Caco-2 (cell line): Measurements from ENCODE around the gene TCERG1L. TPM values are rescaled to one million over a fixed set of nuclear protein-coding genes. Genes with fewer than 3 reads are reported as not detected.

ENCODE experiments used
- BruUV-seq: library from RNA; stranded (reverse); fragments of 400-500 nt; replicated peaks from 2 replicates; lab custom pipeline; 2021; lab: Mats Ljungman, UMichigan
- CTCF ChIA-PET: fragments of 300-600 bp; sonication (Branson Sonifier 250); formaldehyde crosslinking; loops from one replicate; lab custom pipeline; 2022; ENCODE audit warnings: antibody characterized with exemption; lab: Charles Lee
- POLR2A ChIA-PET: fragments of 300-600 bp; sonication (Branson Sonifier 250); formaldehyde crosslinking; loops from one replicate; lab custom pipeline; 2022; ENCODE audit warnings: antibody characterized with exemption; lab: Charles Lee
- DNase-seq, 2 experiments: peaks; one replicate each; pipeline versions ENCODE4 v3.0.0 to v3.0.0-alpha.2; 2020 to 2022
- H3K27me3 ChIP-seq: replicated peaks from 2 replicates; pipeline ENCODE4 v1.6.0; 2011; ENCODE audit warnings: low read length; ENCODE audit not compliant: control insufficient read depth, insufficient read depth
- H3K36me3 ChIP-seq: 2 replicates; pipeline ENCODE4 v1.5.1; 2011; ENCODE audit warnings: low read length; ENCODE audit not compliant: control insufficient read depth, insufficient read depth
- H3K4me1 ChIP-seq: fragments of 250-450 bp; sonication (Bioruptor Pico); 2 replicates; pipeline ENCODE4 v1.5.1; 2020; ENCODE audit warnings: mild to moderate bottlenecking
- H3K4me3 ChIP-seq: 2 replicates; pipeline ENCODE4 v1.5.1; 2011; ENCODE audit warnings: low read depth, mild to moderate bottlenecking, control low read depth, low read length
- H3K9me3 ChIP-seq: fragments of 250-450 bp; sonication (Bioruptor Pico); 2 replicates; pipeline ENCODE4 v1.5.1; 2020; ENCODE audit warnings: mild to moderate bottlenecking, moderate library complexity
- H3K27ac Mint-ChIP-seq: one replicate; pipeline ENCODE4 v1.8.0; 2022; ENCODE audit warnings: mixed read lengths; ENCODE audit not compliant: unreplicated experiment
- H3K27me3 Mint-ChIP-seq: one replicate; pipeline ENCODE4 v1.8.0; 2022; ENCODE audit warnings: mixed read lengths; ENCODE audit not compliant: insufficient read depth, unreplicated experiment
- H3K36me3 Mint-ChIP-seq: one replicate; pipeline ENCODE4 v1.8.0; 2022; ENCODE audit warnings: mild to moderate bottlenecking, mixed read lengths; ENCODE audit not compliant: insufficient read depth, unreplicated experiment
- H3K4me1 Mint-ChIP-seq: one replicate; pipeline ENCODE4 v1.8.0; 2022; ENCODE audit warnings: low read depth, mixed read lengths; ENCODE audit not compliant: unreplicated experiment
- H3K4me3 Mint-ChIP-seq: one replicate; pipeline ENCODE4 v1.8.0; 2022; ENCODE audit warnings: mild to moderate bottlenecking, moderate library complexity, mixed read lengths; ENCODE audit not compliant: unreplicated experiment
- H3K9me3 Mint-ChIP-seq: one replicate; pipeline ENCODE4 v1.8.0; 2022; ENCODE audit warnings: mixed read lengths; ENCODE audit not compliant: unreplicated experiment
- CTCF ChIP-seq, 2 experiments: fragments of 200-600 bp in 1 of 2; IDR thresholded peaks; 1 replicate in 1 of 2; 2 replicates in 1 of 2; pipeline versions ENCODE4 v1.5.1 to v1.8.0; 2011 to 2022; ENCODE audit warnings: antibody characterized with exemption in 1 of 2, control low read depth in 1 of 2, inconsistent platforms in 1 of 2, low read depth in 1 of 2, low read length in 1 of 2, mild to moderate bottlenecking in 1 of 2, moderate library complexity in 1 of 2; ENCODE audit not compliant: insufficient read depth in 1 of 2, severe bottlenecking in 1 of 2, unreplicated experiment in 1 of 2
- intact Hi-C: fragments of 100-400 bp; cut with micrococcal nuclease; formaldehyde crosslinking; loops from one replicate; pipeline ENCODE4 v1.10.0; 2022; ENCODE audit not compliant: unreplicated experiment
- total RNA-seq: library from RNA; stranded (reverse); gene quantifications from 2 replicates; pipeline ENCODE4 v1.2.3, GENCODE V29; 2022

TCERG1L gene
- total RNA-seq, 1 experiment from 2014 or later, result not detected

- Histone ChIP-seq H3K36me3 (no peaks in the 10 kb centered on the region), H3K9me3 (no peaks in the 10 kb centered on the region), H3K4me1 (no peaks in the 10 kb centered on the region), H3K27me3 (no peaks in the 10 kb centered on the region), H3K4me3 (no peak overlapping the region)
- TF ChIP-seq CTCF (IDR thresholded peaks at IDR 0.05; ENCODE audit: insufficient read depth in 1 of 2, low read depth in 1 of 2, low read length in 1 of 2, severe bottlenecking in 1 of 2, unreplicated experiment in 1 of 2), result no peak
- Mint-ChIP-seq H3K4me3 (no peak overlapping the region), H3K27ac (no peak overlapping the region), H3K27me3 (peaks cover 8% of the 10 kb centered on the region), H3K4me1 (no peaks in the 10 kb centered on the region), H3K36me3 (no peaks in the 10 kb centered on the region), H3K9me3 (peaks cover 8% of the 10 kb centered on the region)
- ChIA-PET POLR2A (no interaction called here), CTCF (no interaction called here)
- DNase-seq, result no peak
- intact Hi-C loops, result no loop called here
- no TSS peak for BruUV-seq
Observed at GRCh38 chr10:131254859-131255252, 56.7 kb downstream of the TCERG1L start.

- no peak overlapping the region for H3K4me3 ChIP-seq
- ChIA-PET POLR2A (no interaction called here), CTCF (no interaction called here)
- H3K4me1 Mint-ChIP-seq, result no peaks in the 10 kb centered on the region
- H3K27me3 Mint-ChIP-seq, result peaks cover 8% of the 10 kb centered on the region
- intact Hi-C loops, result no loop called here
- no peaks in the 10 kb centered on the region for H3K27me3 ChIP-seq
- BruUV-seq, result no TSS peak
- no peaks in the 10 kb centered on the region for H3K36me3 Mint-ChIP-seq
- DNase-seq, result no peak
- peaks cover 8% of the 10 kb centered on the region for H3K9me3 Mint-ChIP-seq
- no peak overlapping the region for H3K27ac Mint-ChIP-seq
- no peaks in the 10 kb centered on the region for H3K9me3 ChIP-seq
- no peaks in the 10 kb centered on the region for H3K4me1 ChIP-seq
- no peaks in the 10 kb centered on the region for H3K36me3 ChIP-seq
- TF ChIP-seq CTCF (IDR thresholded peaks at IDR 0.05; ENCODE audit: insufficient read depth in 1 of 2, low read depth in 1 of 2, low read length in 1 of 2, severe bottlenecking in 1 of 2, unreplicated experiment in 1 of 2), result no peak
- no peak overlapping the region for H3K4me3 Mint-ChIP-seq
Observed at GRCh38 chr10:131253931-131254858, 57.3 kb downstream of the TCERG1L start.

- CTCF ChIA-PET, result no interaction called here
- POLR2A ChIA-PET, result no interaction called here
Observed at GRCh38 chr10:131252567-131253276, 58.8 kb downstream of the TCERG1L start.

More at GRCh38 chr10:131252567-131253276, 58.8 kb downstream of the TCERG1L start:
- H3K27me3 ChIP-seq, result no peaks in the 10 kb centered on the region
- intact Hi-C loops, result no loop called here
- no TSS peak for BruUV-seq
- no peak overlapping the region for H3K4me3 ChIP-seq
- Mint-ChIP-seq H3K4me3 (no peak overlapping the region), H3K27ac (no peak overlapping the region), H3K4me1 (no peaks in the 10 kb centered on the region), H3K36me3 (no peaks in the 10 kb centered on the region), H3K9me3 (peaks cover 8% of the 10 kb centered on the region), H3K27me3 (peaks cover 8% of the 10 kb centered on the region)
- no peaks in the 10 kb centered on the region for H3K36me3 ChIP-seq
- no peak for DNase-seq
- no peaks in the 10 kb centered on the region for H3K9me3 ChIP-seq
- no peak for TF ChIP-seq CTCF (IDR thresholded peaks at IDR 0.05; ENCODE audit: insufficient read depth in 1 of 2, low read depth in 1 of 2, low read length in 1 of 2, severe bottlenecking in 1 of 2, unreplicated experiment in 1 of 2)
- H3K4me1 ChIP-seq, result no peaks in the 10 kb centered on the region
